Pulmonary artery endothelial cell (primary cell): Measurements from ENCODE around the gene CENPB. TPM values are rescaled to one million over a fixed set of nuclear protein-coding genes. Genes with fewer than 3 reads are reported as not detected.
A peak's percentile ranks its signal among the peaks of the same experiment; 100 is the strongest.
"Not testable (repeated sequence)": the region's sequence is repeated elsewhere in the genome, so short reads cannot be mapped to it uniquely, and the experiment has no call there.

Source experiments
- DNase-seq: peaks from one replicate; pipeline ENCODE4 v3.0.0-alpha.2; 2011; ENCODE audit warnings: low read depth, low spot score
- total RNA-seq: library from RNA; depleted of rRNA; stranded (reverse); fragments of >200 nt; gene quantifications from 2 replicates; pipeline ENCODE4 v1.2.3, GENCODE V29; 2014

Gene CENPB
- total RNA-seq, 1 donor from 2014 or later, result 99.0 TPM

DNA sequence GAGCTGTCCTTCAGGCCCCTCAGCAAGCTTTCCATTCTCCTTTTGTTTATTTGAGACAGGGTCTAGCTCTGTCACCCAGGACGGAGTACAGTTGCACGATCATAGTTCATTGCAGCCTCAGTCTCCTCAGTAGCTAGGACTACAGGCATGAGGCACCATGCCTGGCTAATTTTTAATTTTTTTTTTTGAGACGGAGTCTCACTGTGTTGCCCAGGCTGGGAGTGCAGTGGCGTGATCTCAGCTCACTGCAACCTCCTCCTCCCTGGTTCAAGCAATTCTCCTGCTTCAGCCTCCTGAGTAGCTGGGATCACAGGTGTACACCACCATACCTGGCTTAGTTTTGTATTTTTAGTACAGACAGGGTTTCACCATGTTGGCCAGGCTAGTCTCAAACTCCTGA is 2.7 kb upstream of the CENPB start:
- not testable (repeated sequence) for DNase-seq

DNA sequence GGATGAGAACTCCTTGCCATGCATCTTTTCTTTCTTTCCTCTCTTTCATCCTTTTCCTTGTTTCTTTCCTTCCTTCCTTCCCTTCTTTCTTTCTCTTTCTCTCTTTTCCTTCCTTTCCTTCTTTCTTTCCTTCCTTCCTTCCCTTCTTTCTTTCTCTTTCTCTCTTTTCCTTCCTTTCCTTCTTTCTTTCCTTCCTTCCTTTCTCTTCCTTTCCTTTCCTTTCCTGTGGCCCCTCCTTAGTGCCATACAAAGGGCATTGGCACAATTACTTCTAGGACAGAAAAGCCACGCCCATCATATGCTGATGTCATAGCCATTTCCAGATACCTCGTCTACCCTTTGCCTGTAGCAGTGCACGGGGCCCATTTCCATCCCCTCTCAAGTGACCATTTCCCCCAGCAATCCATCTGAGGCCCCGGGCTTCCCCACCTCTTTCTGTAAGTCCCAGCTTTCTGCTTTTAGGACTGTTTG is 2.2 kb upstream of the CENPB start:
- no peak for DNase-seq

DNA sequence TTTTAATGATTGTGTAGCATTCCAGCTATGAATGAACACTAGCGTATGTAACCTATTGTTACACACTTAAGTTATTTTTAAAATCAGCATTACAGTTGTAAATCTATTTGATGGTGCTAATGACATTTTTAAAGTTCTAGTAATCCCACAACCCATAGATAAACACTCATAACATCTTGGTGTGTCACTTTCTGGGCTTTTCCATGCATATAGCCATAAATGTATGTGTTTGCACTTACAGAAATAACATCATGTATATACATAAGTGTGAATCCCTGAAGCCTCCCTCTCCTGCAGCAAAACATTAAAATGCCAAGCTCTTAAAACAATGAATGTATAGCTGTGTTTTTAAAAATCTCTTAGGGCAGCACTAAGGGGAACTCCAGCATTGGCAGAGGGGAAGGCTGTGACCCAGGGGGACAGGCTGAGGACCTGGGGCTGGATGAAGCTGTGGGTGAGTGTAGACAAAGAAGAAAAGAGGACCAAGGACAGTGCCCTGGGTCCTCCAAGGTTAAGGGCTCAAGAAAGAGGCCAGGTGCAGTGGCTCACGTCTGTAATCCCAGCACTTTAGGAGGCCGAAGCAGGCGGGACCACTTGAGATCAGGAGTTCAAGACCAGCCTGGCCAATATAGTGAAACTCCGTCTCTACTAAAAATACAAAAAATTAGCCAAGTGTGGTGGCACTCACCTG is 929 bp upstream of the CENPB start:
- DNase-seq, result no peak

DNA sequence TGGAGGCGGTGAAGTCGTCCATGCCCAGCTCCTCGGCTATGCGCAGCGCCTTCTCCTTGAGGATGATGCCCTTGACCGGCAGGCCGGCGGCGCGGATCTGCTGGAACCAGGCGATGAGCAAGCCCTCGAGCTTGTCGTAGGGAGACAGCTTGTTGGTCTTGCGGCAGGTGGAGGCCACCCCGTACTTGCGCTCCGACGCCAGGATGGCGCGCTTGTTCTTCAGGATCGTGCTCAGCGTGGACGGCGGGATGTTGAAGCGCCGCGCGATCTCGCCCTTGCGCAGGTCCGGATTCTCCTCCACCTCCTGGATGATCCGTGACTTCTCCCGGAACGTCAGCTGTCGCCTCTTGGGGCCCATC is 435 bp downstream of the CENPB start:
- no peak for DNase-seq

DNA sequence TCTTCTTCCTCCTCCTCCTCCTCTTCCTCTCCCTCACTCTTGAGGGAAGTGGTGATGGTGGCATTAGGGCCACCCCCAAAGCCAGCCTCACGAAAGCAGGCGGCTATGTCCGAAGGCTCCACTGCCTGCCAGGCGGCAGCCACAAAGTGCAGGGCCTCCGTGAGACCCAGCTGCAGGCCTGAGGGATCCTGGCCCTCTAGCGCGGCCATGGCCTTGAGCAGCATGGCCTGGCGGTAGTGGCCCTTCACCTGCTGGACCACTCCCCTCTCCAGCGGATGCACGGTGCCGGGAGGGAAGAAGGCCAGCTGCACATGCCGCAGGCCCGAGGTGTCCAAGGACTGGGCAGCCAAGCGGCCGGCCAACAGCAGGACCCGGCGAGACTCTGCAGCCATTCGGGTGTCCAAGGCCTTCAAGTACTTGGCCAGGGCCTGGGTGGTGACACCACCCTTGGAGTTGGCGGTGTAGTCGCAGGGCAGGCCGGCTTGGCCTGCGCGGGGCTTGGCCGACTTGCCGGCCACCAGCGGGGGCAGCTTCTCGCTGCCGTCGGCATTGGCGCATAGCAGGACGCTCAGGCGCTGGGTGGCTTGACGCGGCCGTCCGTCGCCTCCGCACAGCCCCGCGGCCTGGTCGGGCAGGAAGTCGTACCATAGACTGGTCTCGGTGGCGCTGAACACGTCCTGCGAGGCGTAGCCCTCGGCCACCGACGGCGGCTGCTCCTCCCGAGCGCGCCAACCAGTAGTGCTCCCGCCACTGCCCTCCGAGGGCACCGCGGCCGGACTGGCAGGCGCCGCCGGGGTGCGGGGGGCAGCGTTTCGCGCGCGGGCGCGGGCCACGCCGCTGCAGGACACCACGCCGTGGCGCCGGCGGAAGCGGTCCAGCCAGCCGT is 1.1 kb downstream of the CENPB start:
- DNase-seq, result no peak

DNA sequence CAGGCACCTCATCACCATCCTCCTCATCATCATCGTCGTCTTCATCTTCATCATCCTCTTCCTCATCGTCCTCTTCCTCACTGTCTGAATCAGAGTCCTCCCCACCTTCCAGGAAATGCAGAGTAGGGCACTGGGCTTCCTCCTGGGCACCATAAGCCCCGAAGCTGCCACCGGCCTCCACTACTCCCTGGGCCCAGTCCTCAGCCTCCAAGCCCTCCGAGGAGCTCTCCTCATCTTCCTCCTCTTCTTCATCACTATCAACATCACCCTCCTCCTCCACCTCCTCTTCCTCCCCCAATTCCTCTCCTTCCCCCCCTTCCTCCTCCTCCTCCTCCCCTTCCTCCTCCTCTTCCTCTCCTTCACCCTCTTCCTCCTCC is 1.7 kb downstream of the CENPB start:
- no peak for DNase-seq

DNA sequence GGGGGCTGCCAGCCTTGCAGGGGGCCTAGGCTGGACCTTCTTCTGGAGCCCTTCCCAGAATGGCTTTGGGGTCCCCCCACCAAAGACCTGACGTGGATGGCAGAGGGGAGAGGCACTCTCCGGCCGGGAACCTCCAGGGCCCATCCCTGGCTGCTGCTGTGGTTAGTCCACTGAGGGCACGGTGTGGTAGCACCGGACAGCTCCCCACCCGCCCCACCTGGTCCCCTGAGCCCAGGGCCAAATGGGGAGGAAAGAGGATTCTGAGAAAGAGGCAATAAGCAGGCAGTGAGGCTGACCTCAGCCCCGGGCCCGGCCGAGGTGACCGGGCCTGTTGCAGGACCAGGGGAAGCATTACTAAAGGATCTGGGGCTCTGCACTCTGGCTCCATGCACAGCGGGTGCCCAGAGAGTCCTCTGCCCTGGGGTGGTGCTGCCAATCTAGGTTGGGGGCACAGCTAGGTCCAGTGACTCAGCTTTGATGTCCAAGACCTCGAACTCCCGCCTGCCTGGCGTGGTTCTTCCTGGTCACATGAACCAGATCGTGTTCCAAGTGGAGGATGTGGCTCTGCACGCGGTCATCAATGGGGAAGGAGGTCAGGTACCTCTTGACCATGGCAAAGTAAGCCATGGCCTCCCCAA is 2.2 kb downstream of the CENPB start:
- DNase-seq, result no peak

DNA sequence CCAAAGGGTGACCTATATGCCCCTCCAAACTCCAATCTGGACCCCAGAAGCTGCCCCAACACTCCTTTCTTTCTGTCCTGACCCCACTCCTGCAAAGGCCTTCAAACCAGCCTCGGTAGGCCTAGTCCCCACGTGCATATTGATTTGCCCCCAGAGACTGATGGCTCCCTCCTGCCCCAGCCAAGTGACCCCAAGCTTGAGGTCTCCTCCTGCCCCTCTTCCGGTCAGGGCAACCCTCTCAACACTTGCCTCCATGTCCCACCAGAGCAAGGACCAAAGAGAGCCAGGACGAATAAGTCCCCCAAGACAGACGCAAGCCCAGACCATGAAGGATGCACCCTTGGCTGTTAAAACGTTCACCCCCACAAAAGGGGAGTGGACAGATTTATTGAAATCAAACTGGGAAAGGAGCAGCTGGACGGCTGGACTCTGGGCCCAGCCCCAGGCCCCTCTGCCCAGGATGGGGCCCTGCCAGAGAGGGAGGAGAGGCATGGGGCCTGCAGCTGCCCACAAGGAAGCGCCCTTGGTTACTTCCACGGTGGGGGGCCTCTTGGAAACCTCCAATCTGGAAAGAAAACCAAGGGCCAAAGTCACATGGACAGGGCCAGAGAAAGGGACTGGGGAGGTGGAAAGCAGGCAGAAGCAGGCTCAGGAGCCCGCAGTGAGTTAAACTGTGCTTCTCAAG is 2.9 kb downstream of the CENPB start:
- DNase-seq, result no peak

DNA sequence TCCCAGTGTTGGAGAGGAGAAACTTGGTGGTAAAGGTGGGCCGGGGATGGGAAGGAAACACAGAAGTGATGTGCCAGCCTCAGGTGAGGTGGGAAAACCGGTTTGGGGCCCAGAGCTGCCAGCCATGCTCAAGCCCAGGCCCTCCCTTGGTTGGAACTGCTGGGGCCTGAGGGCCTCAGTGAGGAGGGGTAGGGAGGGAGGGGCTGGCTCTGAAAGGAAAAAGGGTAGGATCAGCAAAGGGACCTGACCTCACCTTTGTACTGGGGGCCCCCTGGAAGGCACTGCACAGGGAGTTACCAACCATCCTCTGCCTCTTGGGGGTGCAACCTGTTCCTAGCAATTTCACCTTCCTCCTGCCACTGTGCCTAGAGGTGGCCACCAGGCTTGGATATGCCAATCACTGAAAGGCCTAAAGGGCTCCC is 3.5 kb downstream of the CENPB start:
- DNase-seq, result no peak

DNA sequence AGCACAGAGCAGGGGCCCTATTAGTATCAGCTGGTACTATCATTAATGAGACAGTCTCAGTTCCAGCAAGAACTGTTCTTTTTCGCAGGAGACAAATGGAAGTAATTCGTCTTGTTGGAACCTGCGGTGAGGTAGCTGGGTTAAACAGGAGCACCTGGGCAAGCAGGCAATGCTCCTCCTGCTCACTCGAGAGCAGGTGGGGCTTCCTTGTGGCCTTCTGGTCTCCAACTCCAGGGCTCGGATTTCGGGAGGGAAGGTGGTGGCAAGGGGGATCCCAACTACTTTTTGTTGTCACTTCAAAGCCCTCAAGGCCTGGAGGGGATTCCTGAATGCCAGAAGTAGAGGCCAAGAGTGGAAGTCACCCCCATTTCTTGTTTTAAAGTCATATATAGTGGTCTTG is 3.9 kb downstream of the CENPB start:
- DNase-seq, result no peak

DNA sequence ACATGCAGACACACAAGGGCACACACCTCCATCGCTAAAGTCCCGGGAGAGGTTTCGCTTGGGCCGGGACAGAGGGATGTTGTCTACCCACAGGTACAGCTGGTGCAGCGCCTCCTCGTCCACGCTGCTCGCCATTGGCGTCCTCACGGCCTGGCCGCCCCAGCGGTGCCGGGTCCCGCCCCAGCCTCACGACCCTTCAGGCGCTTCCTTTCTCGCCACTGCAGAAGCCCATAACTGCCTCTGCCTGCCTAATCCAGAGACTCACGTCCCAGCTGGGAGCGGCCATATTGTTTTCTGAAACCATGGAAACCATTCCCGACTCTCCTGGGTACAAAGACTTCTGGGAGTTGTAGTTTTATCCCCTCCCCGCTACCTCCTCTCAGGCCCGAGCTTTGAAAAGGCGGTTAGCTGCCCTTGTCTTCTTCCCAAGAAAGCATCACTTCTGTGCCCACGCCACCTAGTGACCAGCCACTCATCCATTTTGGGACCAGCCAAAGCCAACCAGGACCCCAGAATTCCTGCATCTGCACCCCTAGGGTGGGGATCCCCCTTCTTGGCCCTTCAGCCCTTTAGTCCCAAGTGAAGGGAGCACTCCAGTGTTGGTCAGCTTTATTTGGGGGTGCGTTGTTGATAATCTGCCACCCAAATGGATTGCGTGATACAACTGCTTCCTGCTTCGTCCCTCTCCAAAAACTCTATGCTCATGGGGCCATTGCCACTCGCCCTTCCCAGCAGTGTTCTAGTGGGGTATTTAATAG is 5.2 kb downstream of the CENPB start, which contains the start of gene SPEF1:
Gene SPEF1, minus strand, starts transcription at position 296 of the 758 bp plus-strand sequence. Its CDS starts 161 bp downstream, at position 135.
- peak; percentile 67 for DNase-seq

DNA sequence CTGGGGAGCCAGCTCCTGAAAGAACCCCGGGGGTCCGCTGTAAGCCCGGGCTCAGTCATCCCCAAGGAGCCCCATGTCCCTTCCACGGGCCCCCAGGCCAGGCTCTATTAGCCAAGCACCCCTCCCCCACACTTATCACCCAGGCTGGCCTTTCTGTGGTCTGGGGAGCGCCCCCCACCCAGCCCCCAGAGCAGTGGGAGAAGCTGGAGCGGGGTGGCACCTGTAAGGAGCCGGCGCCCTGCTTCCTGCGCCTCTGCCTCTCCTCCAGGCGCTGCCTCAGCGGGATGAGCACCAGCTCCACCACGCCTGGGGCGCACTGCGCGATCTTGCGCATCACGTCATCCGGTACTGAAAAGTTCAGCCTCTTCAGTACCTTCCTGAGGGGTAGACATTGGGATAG is 7.6 kb downstream of the CENPB start:
- DNase-seq, result no peak

DNA sequence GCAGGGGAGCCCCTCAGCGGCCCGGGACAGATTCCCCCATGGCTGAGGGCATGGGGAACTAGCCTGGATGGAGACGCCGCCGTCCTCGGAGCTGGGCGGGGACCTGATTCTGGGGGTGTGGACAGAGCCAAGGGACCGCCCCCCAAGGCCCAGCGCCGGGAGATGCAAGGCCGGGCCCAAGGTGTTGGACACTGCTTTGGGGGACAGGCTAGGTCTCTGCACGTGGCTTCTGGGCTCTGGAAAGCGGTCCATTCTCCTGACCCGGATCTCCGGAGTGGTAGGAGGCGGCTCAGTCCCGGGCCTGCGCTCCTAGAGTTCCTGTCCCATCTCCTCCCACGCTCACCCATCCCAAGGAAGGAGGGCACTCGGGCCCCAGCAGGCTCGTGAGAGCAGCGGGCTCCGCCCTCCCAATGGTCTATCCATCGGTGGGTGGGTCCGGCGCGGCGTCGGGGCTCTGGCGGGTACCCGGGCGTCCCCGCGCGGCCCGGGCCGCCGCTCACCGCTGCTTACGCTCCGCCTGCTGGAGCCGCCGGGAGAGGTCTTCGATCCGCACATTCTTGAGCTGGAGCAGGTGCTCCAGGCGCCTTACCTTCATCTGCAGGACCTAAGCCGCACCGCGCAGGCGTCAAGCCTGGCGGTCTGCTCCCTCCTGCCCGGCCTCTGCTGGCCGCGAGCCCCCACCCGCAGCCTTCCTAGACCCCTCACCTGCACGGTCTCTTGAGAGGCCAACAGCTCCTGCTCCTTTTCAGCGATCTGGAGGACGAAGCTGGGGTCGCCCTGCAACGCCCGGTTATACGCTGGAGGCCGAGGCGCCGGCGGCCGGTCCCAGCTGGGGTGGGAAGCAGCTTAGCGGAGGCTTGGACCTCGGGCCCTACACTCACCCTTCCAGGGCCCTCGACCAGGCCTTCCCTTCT is 8.6 kb downstream of the CENPB start:
- DNase-seq, result no peak

DNA sequence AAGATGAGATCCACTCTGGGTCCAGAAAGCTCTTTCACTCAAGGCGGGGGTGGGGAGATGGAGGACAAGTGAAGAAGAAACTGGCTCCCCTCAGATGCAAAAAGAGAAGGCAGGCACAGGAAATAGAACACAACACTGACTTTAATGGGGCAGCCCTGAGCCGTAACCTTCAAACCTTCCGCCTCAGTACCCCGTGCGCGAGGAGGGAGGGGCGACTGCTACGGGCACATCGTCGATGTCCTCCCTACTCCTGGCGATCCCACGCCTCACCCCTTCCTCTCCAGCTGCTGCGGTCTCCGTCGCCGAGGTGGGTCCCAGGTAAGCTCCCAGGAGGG is 9.2 kb downstream of the CENPB start:
- no peak for DNase-seq

DNA sequence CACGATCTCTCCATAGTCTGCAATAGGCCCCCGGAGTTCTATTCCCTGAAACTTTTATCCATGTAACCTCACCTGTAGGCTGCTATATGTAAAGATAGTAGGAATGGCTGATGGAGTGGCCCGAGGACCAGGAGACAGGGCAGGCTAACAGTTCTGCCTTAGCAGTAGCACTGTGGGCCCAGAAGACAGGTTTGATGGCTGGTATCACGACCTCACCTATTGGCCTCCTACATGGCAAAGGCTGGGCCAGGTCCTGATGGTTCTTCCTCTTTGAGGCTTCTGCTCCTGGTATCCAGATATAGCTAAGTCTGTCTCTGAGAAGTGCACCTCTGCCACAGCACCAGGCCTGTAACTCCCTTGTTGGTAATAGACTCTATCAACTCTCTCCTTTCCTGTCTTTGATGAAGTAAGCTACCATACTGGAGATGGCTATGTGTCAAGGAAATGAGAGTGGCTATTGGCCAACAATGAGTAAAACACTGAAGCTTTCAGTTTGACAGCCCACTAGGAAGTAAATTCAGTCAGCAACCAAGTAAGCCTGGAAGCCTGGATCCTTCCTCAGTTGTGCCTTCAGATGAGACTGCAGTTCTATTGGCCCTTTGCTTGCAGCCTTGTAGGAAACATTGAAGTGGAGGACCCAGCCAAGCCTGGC is 11.0 kb downstream of the CENPB start:
- no peak for DNase-seq

DNA sequence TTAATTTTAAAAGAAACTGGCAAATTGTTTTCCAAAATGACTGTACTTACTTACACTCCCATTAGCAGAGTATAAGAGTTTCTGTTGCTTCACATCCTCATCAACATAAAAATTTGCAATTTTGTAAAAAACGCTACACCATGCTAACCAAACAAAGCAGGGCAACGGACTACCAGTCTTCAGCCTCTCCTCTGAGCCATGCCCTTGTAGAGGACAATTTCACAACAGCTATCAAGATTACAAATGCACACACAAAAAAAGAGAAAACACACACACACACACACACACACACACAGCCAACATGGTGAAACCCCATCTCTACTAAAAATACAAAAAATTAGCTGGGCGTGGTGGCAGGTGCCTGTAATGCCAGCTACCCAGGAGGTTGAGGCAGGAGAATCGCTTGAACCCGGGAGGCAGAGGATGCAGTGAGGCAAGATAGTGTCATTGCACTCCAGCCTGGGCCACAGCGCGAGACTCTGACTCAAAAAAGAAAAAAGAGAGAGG is 14.9 kb downstream of the CENPB start:
- no peak for DNase-seq

DNA sequence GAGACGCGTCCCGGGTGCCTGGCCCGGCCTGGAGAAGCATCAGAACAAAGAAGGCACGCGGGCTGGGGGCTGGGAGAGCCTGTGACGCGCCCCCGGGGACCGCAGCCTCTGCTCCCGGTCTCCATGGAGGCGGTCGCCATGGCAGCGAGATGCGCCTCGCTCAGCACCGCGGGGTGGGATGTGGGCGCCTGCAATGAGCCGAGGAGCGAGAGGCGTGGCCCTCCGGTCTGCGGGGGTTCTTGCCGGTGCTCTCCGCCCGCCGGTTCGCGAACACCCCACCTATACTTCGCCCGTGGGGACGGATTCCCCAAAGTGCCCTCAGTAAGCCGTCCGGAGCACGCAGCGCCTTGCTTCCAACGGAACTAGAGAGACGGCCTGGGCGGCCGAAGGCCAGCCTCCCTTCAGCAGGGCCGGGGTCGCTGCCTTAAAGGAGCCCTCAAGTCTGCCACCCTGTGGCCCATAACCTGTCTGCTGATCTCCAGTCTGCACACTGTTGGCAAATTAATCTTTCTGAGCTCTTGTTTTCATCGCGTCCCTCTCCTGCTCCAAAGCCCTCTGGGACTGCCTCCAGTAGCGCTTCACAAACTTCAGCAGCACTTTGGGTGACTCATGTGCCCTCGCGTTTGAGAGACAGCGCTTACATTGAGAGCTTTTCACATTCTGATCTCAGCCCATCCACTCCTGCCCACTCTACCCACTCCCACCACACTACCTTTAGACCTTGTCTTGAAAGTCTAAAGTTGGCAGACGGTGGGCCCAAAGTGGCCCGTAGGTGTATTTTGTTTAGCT is 18.0 kb downstream of the CENPB start:
- DNase-seq, result no peak
